MCF 10A (cell line): ENCODE measurements around the gene WDR73. TPM values are rescaled to one million over a fixed set of nuclear protein-coding genes. Genes with fewer than 3 reads are reported as not detected.
A peak's percentile ranks its signal among the peaks of the same experiment; 100 is the strongest.

ENCODE experiments used
- BruUV-seq: library from RNA; stranded (reverse); fragments of 400-500 nt; replicated peaks from 2 replicates; lab custom pipeline; 2021; lab: Mats Ljungman, UMichigan
- CTCF ChIA-PET: fragments of 300-600 bp; sonication (Branson Sonifier 250); formaldehyde crosslinking; extraction: SDS; loops from one replicate; lab custom pipeline; 2021; ENCODE audit warnings: antibody characterized with exemption, inconsistent platforms; lab: Yijun Ruan, JAX
- POLR2A ChIA-PET: fragments of 300-600, 350-650 bp; sonication (Branson Sonifier 250); formaldehyde crosslinking; extraction: SDS; loops from one replicate; lab custom pipeline; 2020; ENCODE audit warnings: antibody characterized with exemption, inconsistent platforms; lab: Yijun Ruan, JAX
- DNase-seq: peaks from one replicate; pipeline ENCODE4 v3.0.0-alpha.2; 2018; ENCODE audit not compliant: unreplicated experiment
- H3K27ac Mint-ChIP-seq: one replicate; pipeline ENCODE4 v1.8.0; 2022; ENCODE audit warnings: mild to moderate bottlenecking, low read depth, mixed read lengths; ENCODE audit not compliant: unreplicated experiment
- H3K27me3 Mint-ChIP-seq: one replicate; pipeline ENCODE4 v1.8.0; 2022; ENCODE audit warnings: mixed read lengths; ENCODE audit not compliant: insufficient read depth, unreplicated experiment
- H3K36me3 Mint-ChIP-seq: one replicate; pipeline ENCODE4 v1.8.0; 2022; ENCODE audit warnings: mild to moderate bottlenecking, moderate library complexity, mixed read lengths; ENCODE audit not compliant: insufficient read depth, unreplicated experiment
- H3K4me1 Mint-ChIP-seq: one replicate; pipeline ENCODE4 v1.8.0; 2022; ENCODE audit warnings: mixed read lengths; ENCODE audit not compliant: insufficient read depth, unreplicated experiment
- H3K4me3 Mint-ChIP-seq: one replicate; pipeline ENCODE4 v1.8.0; 2022; ENCODE audit warnings: mild to moderate bottlenecking, moderate library complexity, mixed read lengths; ENCODE audit not compliant: unreplicated experiment
- H3K9me3 Mint-ChIP-seq: one replicate; pipeline ENCODE4 v1.8.0; 2022; ENCODE audit warnings: mixed read lengths; ENCODE audit not compliant: unreplicated experiment
- CTCF ChIP-seq: fragments of 200-600 bp; IDR thresholded peaks from one replicate; pipeline ENCODE4 v1.8.0; 2022; ENCODE audit warnings: antibody characterized with exemption, mild to moderate bottlenecking; ENCODE audit not compliant: unreplicated experiment
- intact Hi-C: fragments of 100-400 bp; cut with micrococcal nuclease; formaldehyde crosslinking; loops from 2 replicates; pipeline ENCODE4 v1.14.1; 2022
- total RNA-seq: library from RNA; stranded (reverse); gene quantifications from 2 replicates; pipeline ENCODE4 v1.2.3, GENCODE V29; 2022

WDR73 gene
- total RNA-seq, 1 experiment from 2014 or later: 42.1 TPM

DNA sequence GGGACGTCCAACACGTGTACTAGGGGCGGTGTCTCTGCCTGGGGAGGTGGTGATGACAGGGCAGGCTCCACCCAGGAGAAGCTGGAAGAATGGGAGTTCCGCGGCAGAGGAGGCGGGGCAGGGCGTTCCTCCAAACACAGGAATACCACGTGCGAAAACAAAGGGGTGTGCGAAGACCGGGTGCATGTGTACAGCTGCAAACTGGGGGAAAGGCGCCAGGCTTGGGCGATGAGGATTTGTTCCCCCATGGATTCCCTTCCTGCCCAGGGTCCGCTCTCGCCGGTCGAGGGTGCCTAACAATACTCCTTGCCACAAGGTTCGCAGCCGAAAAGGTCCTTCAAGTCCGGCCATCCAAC, 53.8 kb downstream of the WDR73 start:
- intact Hi-C loops: loop anchor here (2.0 to 5.0 kb wide), 2 partner anchors 30 to 52 kb away; partner anchors contain the start of gene WDR73

GRCh38 chr15:84599906-84600305, 54.2 kb downstream of the WDR73 start:
- DNase-seq: no peak
- H3K27me3 Mint-ChIP-seq: no peaks in the 10 kb centered on the region
- no TSS peak for BruUV-seq
- no peak for TF ChIP-seq CTCF
- intact Hi-C loops: loop anchor here (2.0 to 5.0 kb wide), 2 partner anchors 31 to 52 kb away; partner anchors contain the start of gene WDR73
- peak overlapping the region; percentile 97 for H3K4me3 Mint-ChIP-seq
- peak overlapping the region; percentile 74 for H3K27ac Mint-ChIP-seq
- H3K4me1 Mint-ChIP-seq: no peaks in the 10 kb centered on the region
- POLR2A ChIA-PET: interaction anchor here (0.5 to 4.4 kb wide), 13 partner anchors 9 to 383 kb away, joined by 3 to 50 read pairs (median 7); partner anchors contain the start of gene SEC11A
- CTCF ChIA-PET: interaction anchor here (0.9 to 2.0 kb wide), 5 partner anchors 11 to 29 kb away, joined by 3 to 7 read pairs (median 5); no protein-coding TSS in a partner anchor
- H3K9me3 Mint-ChIP-seq: no peaks in the 10 kb centered on the region
- H3K36me3 Mint-ChIP-seq: peaks cover 17% of the 10 kb centered on the region

More for the DNA sequence above, 53.8 kb downstream of the WDR73 start:
- BruUV-seq: no TSS peak
- no peaks in the 10 kb centered on the region for H3K4me1 Mint-ChIP-seq
- H3K36me3 Mint-ChIP-seq: peaks cover 17% of the 10 kb centered on the region
- peak overlapping the region; percentile 97 for H3K4me3 Mint-ChIP-seq
- CTCF ChIA-PET: interaction anchor here (1.0 to 1.3 kb wide), 2 partner anchors 12 to 13 kb away, joined by 3 to 5 read pairs; no protein-coding TSS in a partner anchor
- H3K9me3 Mint-ChIP-seq: no peaks in the 10 kb centered on the region
- H3K27ac Mint-ChIP-seq: peak overlapping the region; percentile 74
- DNase-seq: peak; percentile 89
- POLR2A ChIA-PET: interaction anchor here (0.5 to 4.4 kb wide), 14 partner anchors 9 to 382 kb away, joined by 3 to 50 read pairs (median 6); partner anchors contain the start of gene SEC11A
- H3K27me3 Mint-ChIP-seq: no peaks in the 10 kb centered on the region
- no peak for TF ChIP-seq CTCF

DNA sequence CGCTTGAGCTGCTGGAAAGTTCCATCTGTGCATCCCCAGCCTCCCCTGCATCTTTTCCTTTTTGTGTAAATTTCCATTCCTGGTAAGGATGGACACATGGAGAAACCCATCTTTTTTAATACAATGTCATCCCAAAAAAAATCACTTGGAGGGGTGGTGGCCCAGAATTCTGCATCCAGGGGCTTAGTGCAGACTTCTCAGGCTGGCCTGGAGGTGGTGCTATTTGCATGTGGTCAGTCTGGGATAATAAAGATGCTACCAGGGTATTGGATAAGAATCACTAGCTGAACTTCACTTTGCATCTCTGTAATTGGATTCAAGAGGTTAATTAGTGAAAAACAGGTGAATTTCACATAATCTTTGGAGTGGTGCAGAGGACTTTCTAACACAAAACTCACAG, 55.1 kb downstream of the WDR73 start:
- Mint-ChIP-seq H3K36me3 (peaks cover 14% of the 10 kb centered on the region), H3K4me1 (no peaks in the 10 kb centered on the region), H3K27ac (no peak overlapping the region), H3K4me3 (no peak overlapping the region), H3K9me3 (no peaks in the 10 kb centered on the region), H3K27me3 (peaks cover 7% of the 10 kb centered on the region)
- intact Hi-C loops: loop anchor here (1.0 kb wide), 1 partner anchor 39 kb away; no protein-coding TSS in a partner anchor
- DNase-seq: peak; percentile 58
- TF ChIP-seq CTCF: peak; percentile 58
- BruUV-seq: no TSS peak
- ChIA-PET CTCF (interaction anchor here (0.5 to 2.0 kb wide), 16 partner anchors 10 to 823 kb away, joined by 3 to 7 read pairs (median 3); partner anchors contain the start of gene WDR73), POLR2A (interaction anchor here (0.6 to 4.4 kb wide), 5 partner anchors 32 to 329 kb away, joined by 3 to 50 read pairs (median 5); no protein-coding TSS in a partner anchor)

GRCh38 chr15:84598250-84598649, 55.8 kb downstream of the WDR73 start:
- Mint-ChIP-seq H3K4me3 (no peak overlapping the region), H3K9me3 (no peaks in the 10 kb centered on the region), H3K27ac (no peak overlapping the region), H3K4me1 (no peaks in the 10 kb centered on the region), H3K27me3 (peaks cover 10% of the 10 kb centered on the region), H3K36me3 (peaks cover 11% of the 10 kb centered on the region)
- intact Hi-C loops: loop anchor here (1.0 kb wide), 1 partner anchor 40 kb away; no protein-coding TSS in a partner anchor
- no TSS peak for BruUV-seq
- TF ChIP-seq CTCF: no peak
- POLR2A ChIA-PET: interaction anchor here (1.5 to 4.4 kb wide), 3 partner anchors 33 to 330 kb away, joined by 5 to 50 read pairs (median 20); no protein-coding TSS in a partner anchor
- DNase-seq: no peak
- CTCF ChIA-PET: interaction anchor here (0.6 to 2.0 kb wide), 8 partner anchors 10 to 800 kb away, joined by 3 to 7 read pairs (median 4); partner anchors contain the start of gene WDR73
